ENCODE measurements around the gene SCGB1D1.

GRCh38 chr11:62217191-62217748, 27.3 kb downstream of the SCGB1D1 start:
- TF ChIP-seq CTCF (IDR thresholded peaks at IDR 0.05 in 2 of 3, conservative IDR thresholded peaks at IDR 0.05 in 1 of 3; ENCODE audit: control insufficient read depth in 2 of 3, extremely low read depth in 1 of 3, insufficient read depth in 1 of 3, low read depth in 3 of 3, low read length in 3 of 3): peak; percentile 38 to 47 (median 45); a peak in 5 of 6 replicates
- no peak for TF ChIP-seq POLR2AphosphoS5 (IDR thresholded peaks at IDR 0.05; ENCODE audit: low read length)
- no peak for TF ChIP-seq ATF2 (IDR thresholded peaks at IDR 0.05; ENCODE audit: low read length)
- peak; percentile 51 for TF ChIP-seq RAD21 (IDR thresholded peaks at IDR 0.05; ENCODE audit: insufficient read depth, low read depth, low read length)
- TF ChIP-seq, protein P1, sequence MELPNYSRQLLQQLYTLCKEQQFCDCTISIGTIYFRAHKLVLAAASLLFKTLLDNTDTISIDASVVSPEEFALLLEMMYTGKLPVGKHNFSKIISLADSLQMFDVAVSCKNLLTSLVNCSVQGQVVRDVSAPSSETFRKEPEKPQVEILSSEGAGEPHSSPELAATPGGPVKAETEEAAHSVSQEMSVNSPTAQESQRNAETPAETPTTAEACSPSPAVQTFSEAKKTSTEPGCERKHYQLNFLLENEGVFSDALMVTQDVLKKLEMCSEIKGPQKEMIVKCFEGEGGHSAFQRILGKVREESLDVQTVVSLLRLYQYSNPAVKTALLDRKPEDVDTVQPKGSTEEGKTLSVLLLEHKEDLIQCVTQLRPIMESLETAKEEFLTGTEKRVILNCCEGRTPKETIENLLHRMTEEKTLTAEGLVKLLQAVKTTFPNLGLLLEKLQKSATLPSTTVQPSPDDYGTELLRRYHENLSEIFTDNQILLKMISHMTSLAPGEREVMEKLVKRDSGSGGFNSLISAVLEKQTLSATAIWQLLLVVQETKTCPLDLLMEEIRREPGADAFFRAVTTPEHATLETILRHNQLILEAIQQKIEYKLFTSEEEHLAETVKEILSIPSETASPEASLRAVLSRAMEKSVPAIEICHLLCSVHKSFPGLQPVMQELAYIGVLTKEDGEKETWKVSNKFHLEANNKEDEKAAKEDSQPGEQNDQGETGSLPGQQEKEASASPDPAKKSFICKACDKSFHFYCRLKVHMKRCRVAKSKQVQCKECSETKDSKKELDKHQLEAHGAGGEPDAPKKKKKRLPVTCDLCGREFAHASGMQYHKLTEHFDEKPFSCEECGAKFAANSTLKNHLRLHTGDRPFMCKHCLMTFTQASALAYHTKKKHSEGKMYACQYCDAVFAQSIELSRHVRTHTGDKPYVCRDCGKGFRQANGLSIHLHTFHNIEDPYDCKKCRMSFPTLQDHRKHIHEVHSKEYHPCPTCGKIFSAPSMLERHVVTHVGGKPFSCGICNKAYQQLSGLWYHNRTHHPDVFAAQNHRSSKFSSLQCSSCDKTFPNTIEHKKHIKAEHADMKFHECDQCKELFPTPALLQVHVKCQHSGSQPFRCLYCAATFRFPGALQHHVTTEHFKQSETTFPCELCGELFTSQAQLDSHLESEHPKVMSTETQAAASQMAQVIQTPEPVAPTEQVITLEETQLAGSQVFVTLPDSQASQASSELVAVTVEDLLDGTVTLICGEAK (IDR thresholded peaks at IDR 0.05; ENCODE audit: borderline replicate concordance): no peak
- TF ChIP-seq, protein P2, sequence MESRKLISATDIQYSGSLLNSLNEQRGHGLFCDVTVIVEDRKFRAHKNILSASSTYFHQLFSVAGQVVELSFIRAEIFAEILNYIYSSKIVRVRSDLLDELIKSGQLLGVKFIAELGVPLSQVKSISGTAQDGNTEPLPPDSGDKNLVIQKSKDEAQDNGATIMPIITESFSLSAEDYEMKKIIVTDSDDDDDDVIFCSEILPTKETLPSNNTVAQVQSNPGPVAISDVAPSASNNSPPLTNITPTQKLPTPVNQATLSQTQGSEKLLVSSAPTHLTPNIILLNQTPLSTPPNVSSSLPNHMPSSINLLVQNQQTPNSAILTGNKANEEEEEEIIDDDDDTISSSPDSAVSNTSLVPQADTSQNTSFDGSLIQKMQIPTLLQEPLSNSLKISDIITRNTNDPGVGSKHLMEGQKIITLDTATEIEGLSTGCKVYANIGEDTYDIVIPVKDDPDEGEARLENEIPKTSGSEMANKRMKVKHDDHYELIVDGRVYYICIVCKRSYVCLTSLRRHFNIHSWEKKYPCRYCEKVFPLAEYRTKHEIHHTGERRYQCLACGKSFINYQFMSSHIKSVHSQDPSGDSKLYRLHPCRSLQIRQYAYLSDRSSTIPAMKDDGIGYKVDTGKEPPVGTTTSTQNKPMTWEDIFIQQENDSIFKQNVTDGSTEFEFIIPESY (IDR thresholded peaks at IDR 0.05): no peak
- TF ChIP-seq WRNIP1 (IDR thresholded peaks at IDR 0.05; ENCODE audit: borderline replicate concordance, low read depth, low read length): no peak
- no peak for TF ChIP-seq TAF1 (IDR thresholded peaks at IDR 0.05; ENCODE audit: borderline replicate concordance, low read depth, low read length)
- TF ChIP-seq RB1 (IDR thresholded peaks at IDR 0.05; ENCODE audit: borderline replicate concordance): no peak

Measured in GM12878 (cell line).